Activated CD4-positive, alpha-beta T cell treated with anti-CD3 and anti-CD28 coated beads, Interleukin-2, amount 50 U/mL, for 24 hours (primary cell): ENCODE measurements around the gene PIMREG.

ENCODE experiments used
- DNase-seq, 2 donors: peaks; one replicate each; pipeline ENCODE4 v3.0.0-alpha.2; 2020; ENCODE audit warnings: low read depth in 1 of 2, low spot score in 1 of 2

Gene PIMREG

DNA sequence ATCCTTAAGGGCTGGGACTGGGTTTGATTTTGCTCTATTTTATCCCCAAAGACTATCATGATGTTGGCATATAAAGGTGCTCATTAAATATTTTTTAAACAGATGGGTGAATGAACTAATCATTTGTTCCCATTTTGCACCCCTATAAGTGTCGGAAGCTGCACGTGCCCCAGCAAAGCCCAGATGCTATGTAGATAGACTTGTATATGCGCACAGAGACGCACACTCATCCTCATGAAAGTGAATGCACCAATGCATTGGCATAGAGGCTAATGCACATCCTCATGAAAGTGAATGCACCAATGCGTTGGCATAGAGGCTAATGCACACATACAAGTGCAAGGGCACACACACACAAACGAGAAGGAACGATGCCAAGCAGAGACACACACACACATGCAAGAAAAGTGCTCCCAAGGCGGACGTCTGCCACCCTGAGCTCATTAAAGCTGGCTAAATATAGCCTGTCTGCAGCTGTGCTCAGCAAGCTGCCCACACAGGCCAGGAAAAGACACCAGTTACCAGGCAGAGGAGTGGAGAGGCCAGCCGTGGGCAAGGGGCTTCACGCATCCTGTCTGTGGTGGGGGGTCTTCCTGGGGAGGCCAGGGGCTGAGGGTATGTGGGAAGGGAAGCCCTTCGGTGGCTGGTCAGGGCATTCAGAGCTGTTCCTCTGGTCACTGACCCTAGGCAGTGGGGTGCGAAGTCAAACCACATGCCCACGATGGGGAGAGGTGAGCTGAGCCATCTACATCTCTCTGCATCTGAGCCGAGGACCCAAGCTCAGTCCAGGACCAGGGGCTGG, 52.6 kb downstream of the PIMREG start:
- DNase-seq = no peak

DNA sequence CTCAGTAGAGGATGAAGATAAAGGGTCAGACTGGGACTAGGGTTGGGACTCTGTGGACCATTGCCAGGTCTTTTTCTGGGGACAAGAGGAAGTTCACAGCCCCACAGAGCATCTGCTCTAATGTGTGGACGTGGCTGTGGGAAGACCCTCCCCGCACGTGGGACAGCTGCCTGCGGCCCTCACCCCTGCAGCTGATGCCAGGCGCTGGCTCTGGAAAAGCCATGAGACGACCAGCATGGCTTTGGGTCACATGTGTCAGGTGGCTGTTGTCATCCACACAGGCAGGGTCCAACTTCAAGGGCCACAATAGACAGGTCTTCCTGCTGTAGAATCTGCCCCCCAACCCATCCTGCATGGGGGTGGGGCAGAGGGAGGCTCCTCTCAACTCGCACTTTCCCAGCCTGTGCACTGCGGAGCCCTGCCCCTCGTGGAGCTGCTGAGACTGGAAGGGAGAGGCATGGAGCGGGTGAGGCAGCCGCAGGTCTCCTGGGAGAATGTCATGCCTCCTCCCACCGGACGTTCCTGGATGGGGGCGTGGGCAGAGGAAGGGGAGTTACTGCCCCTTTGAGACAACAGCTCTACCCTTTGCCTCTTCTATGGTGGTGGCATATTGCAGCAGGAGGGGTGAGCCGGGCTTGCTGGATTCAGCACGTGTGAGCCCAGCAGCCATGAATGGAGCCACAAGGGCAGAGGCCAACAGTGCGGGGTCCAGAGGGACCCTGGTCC, 53.4 kb downstream of the PIMREG start:
- DNase-seq = no peak

DNA sequence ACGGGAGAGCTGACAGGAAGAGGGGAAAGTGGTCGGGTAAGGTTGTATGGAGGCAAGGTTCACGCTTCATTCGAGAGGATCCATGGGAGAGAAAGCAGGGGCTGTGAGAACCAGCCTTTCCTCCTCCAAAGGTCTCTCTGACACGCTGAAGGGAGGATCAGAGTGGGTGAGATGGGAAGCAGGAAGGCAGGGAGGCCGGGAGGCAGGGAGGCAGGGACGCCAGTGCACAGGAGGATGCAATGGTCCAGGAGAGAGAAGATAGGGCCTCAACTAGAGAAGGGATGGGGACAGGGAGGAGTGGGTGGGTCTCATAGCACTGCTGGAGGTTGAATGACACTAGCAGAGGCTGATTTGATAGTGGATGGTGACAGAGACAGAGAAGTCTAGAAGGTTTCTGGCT, 54.1 kb downstream of the PIMREG start:
- DNase-seq = no peak

DNA sequence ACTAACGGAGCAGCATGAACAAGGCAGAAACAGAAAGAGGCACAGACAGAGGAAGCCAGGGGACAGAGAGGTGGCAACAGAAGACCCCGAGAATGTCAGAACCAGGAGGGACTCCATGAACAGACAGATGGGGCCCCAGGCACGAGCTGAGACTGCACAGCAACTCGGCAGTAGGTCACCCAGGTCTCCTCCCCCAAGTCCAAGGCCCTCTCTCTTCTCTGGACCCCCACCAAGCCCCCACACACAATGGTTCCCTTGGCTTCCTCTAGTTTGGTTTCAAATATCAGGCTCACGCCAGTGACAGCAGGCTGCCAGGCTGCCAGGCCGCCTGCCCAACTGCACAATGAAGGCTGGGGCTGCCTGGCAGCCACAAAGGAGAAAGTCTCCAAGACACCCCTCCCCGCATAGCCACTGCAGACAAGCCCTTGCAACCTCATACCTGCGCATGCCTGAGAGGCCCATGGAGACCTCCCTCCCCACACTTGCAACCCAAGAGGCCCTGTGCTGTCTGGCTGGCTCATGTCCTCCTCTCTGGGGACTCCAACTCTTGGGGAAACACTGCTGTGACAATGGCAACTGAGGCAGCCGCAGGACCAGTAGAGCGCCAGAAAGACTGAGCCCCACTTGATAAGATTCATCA, 54.8 kb downstream of the PIMREG start:
- no peak for DNase-seq
